WTC11 (cell line): ENCODE measurements around the gene TBX4. TPM values are rescaled to one million over a fixed set of nuclear protein-coding genes. Genes with fewer than 3 reads are reported as not detected.

Experiments used
- ATAC-seq: fragments of 200-7000 bp; cut with Tn5 transposase; 2 replicates; pipeline ENCODE4 v1.10.0; 2021; ENCODE audit warnings: mild to moderate bottlenecking, moderate library complexity
- CTCF ChIA-PET: fragments of 300-600 bp; sonication (Branson Sonifier 250); formaldehyde crosslinking; loops from one replicate; lab custom pipeline; 2021; ENCODE audit warnings: antibody characterized with exemption; lab: Charles Lee
- POLR2A ChIA-PET: fragments of 350-600 bp; sonication (Branson Sonifier 250); formaldehyde crosslinking; loops from one replicate; lab custom pipeline; 2021; ENCODE audit warnings: antibody characterized with exemption; lab: Charles Lee
- DNase-seq: peaks from one replicate; pipeline ENCODE4 v3.0.0; 2021; ENCODE audit warnings: low spot score
- H3K27ac Mint-ChIP-seq: 2 replicates; pipeline ENCODE4 v1.8.0; 2021; ENCODE audit warnings: mixed read lengths
- H3K27me3 Mint-ChIP-seq: 2 replicates; pipeline ENCODE4 v1.8.0; 2021; ENCODE audit warnings: low read depth, mild to moderate bottlenecking, moderate library complexity, mixed read lengths
- H3K36me3 Mint-ChIP-seq: 2 replicates; pipeline ENCODE4 v1.8.0; 2021; ENCODE audit warnings: mixed read lengths
- H3K4me1 Mint-ChIP-seq: 2 replicates; pipeline ENCODE4 v1.8.0; 2022; ENCODE audit warnings: mixed read lengths
- H3K4me3 Mint-ChIP-seq: 2 replicates; pipeline ENCODE4 v1.8.0; 2021; ENCODE audit warnings: mild to moderate bottlenecking, moderate library complexity, mixed read lengths
- H3K9me3 Mint-ChIP-seq: 2 replicates; pipeline ENCODE4 v1.8.0; 2021; ENCODE audit warnings: mixed read lengths
- CREB1 ChIP-seq: sonication (generic); formaldehyde crosslinking; IDR thresholded peaks from 2 replicates; pipeline ENCODE4 v1.8.0; 2023; ENCODE audit warnings: mild to moderate bottlenecking, missing genetic modification reagents
- ERG ChIP-seq: fragments of 250-450 bp; sonication (Bioruptor Pico); IDR thresholded peaks from 2 replicates; pipeline ENCODE4 v1.8.0; 2021; ENCODE audit warnings: mild to moderate bottlenecking
- ETV6 ChIP-seq: sonication (generic); formaldehyde crosslinking; IDR thresholded peaks from 2 replicates; pipeline ENCODE4 v1.8.1; 2022; ENCODE audit warnings: mild to moderate bottlenecking, missing genetic modification reagents
- IRF2 ChIP-seq: sonication (generic); formaldehyde crosslinking; IDR thresholded peaks from 2 replicates; pipeline ENCODE4 v1.8.0; 2022; ENCODE audit warnings: low read depth, missing genetic modification reagents, borderline replicate concordance
- JUN ChIP-seq: sonication (generic); formaldehyde crosslinking; IDR thresholded peaks from 2 replicates; pipeline ENCODE4 v1.8.0; 2023; ENCODE audit warnings: mild to moderate bottlenecking, missing genetic modification reagents
- KAT7 ChIP-seq: sonication (generic); formaldehyde crosslinking; IDR thresholded peaks from 2 replicates; pipeline ENCODE4 v1.8.1; 2023; ENCODE audit warnings: missing genetic modification reagents, mild to moderate bottlenecking, borderline replicate concordance
- MXD4 ChIP-seq: fragments of 250-450 bp; sonication (Bioruptor Pico); IDR thresholded peaks from 2 replicates; pipeline ENCODE4 v1.8.0; 2021; ENCODE audit warnings: mild to moderate bottlenecking, moderate library complexity, borderline replicate concordance
- NFE2L1 ChIP-seq: sonication (generic); formaldehyde crosslinking; IDR thresholded peaks from 2 replicates; pipeline ENCODE4 v1.8.1; 2023; ENCODE audit warnings: missing genetic modification reagents
- NR1H2 ChIP-seq: sonication (generic); formaldehyde crosslinking; IDR thresholded peaks from 2 replicates; pipeline ENCODE4 v1.9.0; 2021; ENCODE audit warnings: mild to moderate bottlenecking, moderate library complexity, missing genetic modification reagents
- STAT6 ChIP-seq: sonication (generic); formaldehyde crosslinking; conservative IDR thresholded peaks from 2 replicates; pipeline ENCODE4 v1.8.1; 2023; ENCODE audit warnings: mild to moderate bottlenecking, low read depth, missing genetic modification reagents, moderate library complexity
- ZNF138 ChIP-seq: sonication (generic); formaldehyde crosslinking; conservative IDR thresholded peaks from 2 replicates; pipeline ENCODE4 v1.8.1; 2022; ENCODE audit warnings: mild to moderate bottlenecking, moderate library complexity, missing genetic modification reagents
- ZNF263 ChIP-seq: sonication (generic); formaldehyde crosslinking; IDR thresholded peaks from 2 replicates; pipeline ENCODE4 v1.8.1; 2022; ENCODE audit warnings: low read depth, mild to moderate bottlenecking, moderate library complexity, missing genetic modification reagents
- ZNF396 ChIP-seq: fragments of 250-450 bp; sonication (Bioruptor Pico); IDR thresholded peaks from 2 replicates; pipeline ENCODE4 v1.8.0; 2021; ENCODE audit warnings: mild to moderate bottlenecking, moderate library complexity, borderline replicate concordance
- ZNF416 ChIP-seq: fragments of 250-450 bp; sonication (Bioruptor Pico); IDR thresholded peaks from 2 replicates; pipeline ENCODE4 v1.9.0; 2021; ENCODE audit warnings: mild to moderate bottlenecking, inconsistent platforms
- ZNF671 ChIP-seq: fragments of 250-450 bp; sonication (Bioruptor Pico); IDR thresholded peaks from 2 replicates; pipeline ENCODE4 v1.8.0; 2021; ENCODE audit warnings: mild to moderate bottlenecking
- total RNA-seq: library from RNA; stranded (reverse); gene quantifications from 3 replicates; pipeline ENCODE4 v1.2.3, GENCODE V29; 2021
- TF ChIP-seq, protein P1 (sequence below): sonication (generic); formaldehyde crosslinking; conservative IDR thresholded peaks from 2 replicates; pipeline ENCODE4 v1.8.1; 2022; ENCODE audit warnings: mild to moderate bottlenecking, missing genetic modification reagents
- TF ChIP-seq, protein P2 (sequence below): fragments of 250-450 bp; sonication (Bioruptor Pico); IDR thresholded peaks from 2 replicates; pipeline ENCODE4 v1.9.0; 2021; ENCODE audit warnings: mild to moderate bottlenecking, borderline replicate concordance
- TF ChIP-seq, protein P3 (sequence below): sonication (generic); formaldehyde crosslinking; IDR thresholded peaks from 2 replicates; pipeline ENCODE4 v1.8.1; 2022; ENCODE audit warnings: mild to moderate bottlenecking, moderate library complexity, missing genetic modification reagents
- TF ChIP-seq, protein P4 (sequence below): fragments of 200-600 bp; IDR thresholded peaks from 2 replicates; pipeline ENCODE4 v1.8.0; 2022; ENCODE audit warnings: antibody characterized with exemption

TBX4 gene
- total RNA-seq, 1 experiment from 2014 or later: not detected

DNA sequence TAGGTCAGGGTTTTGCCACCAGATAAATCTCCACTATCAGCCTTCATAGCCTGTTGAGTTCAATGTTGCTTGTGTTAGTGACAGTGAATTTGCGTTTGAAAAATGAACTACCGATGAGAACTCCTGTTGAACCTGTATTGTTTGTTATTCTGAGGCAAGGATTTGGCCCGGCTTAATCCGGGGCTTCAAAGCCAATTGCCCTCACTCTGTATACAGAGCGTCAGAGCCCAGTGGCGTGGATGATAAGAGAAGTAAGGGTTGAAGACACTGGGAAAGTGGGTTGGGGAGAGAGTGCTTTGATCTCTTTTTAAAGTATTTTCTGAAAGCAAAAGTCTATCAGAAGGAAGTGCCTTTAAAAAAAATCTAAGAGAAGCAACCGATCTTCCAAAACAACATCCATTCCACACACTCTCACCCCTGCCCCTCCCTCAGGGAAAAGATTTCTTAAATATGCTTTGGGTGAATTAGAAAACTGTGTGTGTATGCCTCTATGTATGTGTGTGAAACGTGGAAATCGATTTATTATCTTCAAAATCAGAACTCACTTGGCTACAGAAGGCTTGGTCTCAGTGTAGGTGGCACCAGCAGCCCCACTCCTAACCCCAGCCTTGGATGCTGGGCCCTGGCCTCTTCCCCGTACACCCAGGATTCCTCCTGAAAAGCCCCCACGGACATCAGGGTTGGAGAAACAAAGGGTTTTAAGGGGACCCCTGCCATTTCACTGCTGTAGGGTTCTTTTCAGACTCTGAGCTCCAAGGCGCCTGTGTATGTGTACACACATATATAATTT, 8.8 kb downstream of the TBX4 start:
- peaks cover 99% of the 10 kb centered on the region for H3K27me3 Mint-ChIP-seq
- TF ChIP-seq IRF2 (CRISPR knock-in tag) (no peak), ZNF263 (CRISPR knock-in tag) (no peak), KAT7 (CRISPR knock-in tag) (no peak), ERG (no peak), STAT6 (CRISPR knock-in tag) (no peak), ZNF138 (CRISPR knock-in tag) (no peak), NFE2L1 (CRISPR knock-in tag) (no peak), ETV6 (no peak), NR1H2 (CRISPR knock-in tag) (no peak), ZNF416 (CRISPR knock-in tag) (no peak), CREB1 (CRISPR knock-in tag) (no peak)
- TF ChIP-seq, protein P1, sequence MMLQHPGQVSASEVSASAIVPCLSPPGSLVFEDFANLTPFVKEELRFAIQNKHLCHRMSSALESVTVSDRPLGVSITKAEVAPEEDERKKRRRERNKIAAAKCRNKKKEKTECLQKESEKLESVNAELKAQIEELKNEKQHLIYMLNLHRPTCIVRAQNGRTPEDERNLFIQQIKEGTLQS (CRISPR knock-in tag): no peak
- 0 out of 2 replicates have a peak, but pooled peaks cover 2% of the 10 kb centered on the region for H3K36me3 Mint-ChIP-seq
- ATAC-seq: no peak
- no peak for DNase-seq
- H3K27ac Mint-ChIP-seq: no peak overlapping the region
- H3K4me1 Mint-ChIP-seq: peaks cover 40% of the 10 kb centered on the region
- H3K4me3 Mint-ChIP-seq: peak overlapping the region; percentile 68
- ChIA-PET CTCF (interaction anchor here (0.8 to 4.0 kb wide), 11 partner anchors 10 to 114 kb away, joined by 3 to 33 read pairs (median 5); partner anchors contain the start of gene TBX4), POLR2A (no interaction called here)
- no peaks in the 10 kb centered on the region for H3K9me3 Mint-ChIP-seq

- ATAC-seq: peak; percentile 6; the same call in 1 of the 2 replicates
- Mint-ChIP-seq H3K9me3 (no peaks in the 10 kb centered on the region), H3K27ac (no peak overlapping the region), H3K4me1 (peaks cover 40% of the 10 kb centered on the region), H3K4me3 (peak overlapping the region; percentile 68), H3K36me3 (0 out of 2 replicates have a peak, but pooled peaks cover 2% of the 10 kb centered on the region), H3K27me3 (peaks cover 100% of the 10 kb centered on the region)
- CTCF ChIA-PET: interaction anchor here (0.8 to 4.0 kb wide), 12 partner anchors 9 to 113 kb away, joined by 3 to 33 read pairs (median 4); partner anchors contain the start of gene TBX4
- POLR2A ChIA-PET: interaction anchor here (0.7 kb wide), 1 partner anchor 681 kb away, joined by 5 read pairs; no protein-coding TSS in a partner anchor
- no peak for DNase-seq
- no peak for TF ChIP-seq ZNF671 (CRISPR knock-in tag)
- no peak for TF ChIP-seq ZNF396
- TF ChIP-seq, protein P2, sequence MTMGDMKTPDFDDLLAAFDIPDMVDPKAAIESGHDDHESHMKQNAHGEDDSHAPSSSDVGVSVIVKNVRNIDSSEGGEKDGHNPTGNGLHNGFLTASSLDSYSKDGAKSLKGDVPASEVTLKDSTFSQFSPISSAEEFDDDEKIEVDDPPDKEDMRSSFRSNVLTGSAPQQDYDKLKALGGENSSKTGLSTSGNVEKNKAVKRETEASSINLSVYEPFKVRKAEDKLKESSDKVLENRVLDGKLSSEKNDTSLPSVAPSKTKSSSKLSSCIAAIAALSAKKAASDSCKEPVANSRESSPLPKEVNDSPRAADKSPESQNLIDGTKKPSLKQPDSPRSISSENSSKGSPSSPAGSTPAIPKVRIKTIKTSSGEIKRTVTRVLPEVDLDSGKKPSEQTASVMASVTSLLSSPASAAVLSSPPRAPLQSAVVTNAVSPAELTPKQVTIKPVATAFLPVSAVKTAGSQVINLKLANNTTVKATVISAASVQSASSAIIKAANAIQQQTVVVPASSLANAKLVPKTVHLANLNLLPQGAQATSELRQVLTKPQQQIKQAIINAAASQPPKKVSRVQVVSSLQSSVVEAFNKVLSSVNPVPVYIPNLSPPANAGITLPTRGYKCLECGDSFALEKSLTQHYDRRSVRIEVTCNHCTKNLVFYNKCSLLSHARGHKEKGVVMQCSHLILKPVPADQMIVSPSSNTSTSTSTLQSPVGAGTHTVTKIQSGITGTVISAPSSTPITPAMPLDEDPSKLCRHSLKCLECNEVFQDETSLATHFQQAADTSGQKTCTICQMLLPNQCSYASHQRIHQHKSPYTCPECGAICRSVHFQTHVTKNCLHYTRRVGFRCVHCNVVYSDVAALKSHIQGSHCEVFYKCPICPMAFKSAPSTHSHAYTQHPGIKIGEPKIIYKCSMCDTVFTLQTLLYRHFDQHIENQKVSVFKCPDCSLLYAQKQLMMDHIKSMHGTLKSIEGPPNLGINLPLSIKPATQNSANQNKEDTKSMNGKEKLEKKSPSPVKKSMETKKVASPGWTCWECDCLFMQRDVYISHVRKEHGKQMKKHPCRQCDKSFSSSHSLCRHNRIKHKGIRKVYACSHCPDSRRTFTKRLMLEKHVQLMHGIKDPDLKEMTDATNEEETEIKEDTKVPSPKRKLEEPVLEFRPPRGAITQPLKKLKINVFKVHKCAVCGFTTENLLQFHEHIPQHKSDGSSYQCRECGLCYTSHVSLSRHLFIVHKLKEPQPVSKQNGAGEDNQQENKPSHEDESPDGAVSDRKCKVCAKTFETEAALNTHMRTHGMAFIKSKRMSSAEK: no peak
- TF ChIP-seq, protein P3, sequence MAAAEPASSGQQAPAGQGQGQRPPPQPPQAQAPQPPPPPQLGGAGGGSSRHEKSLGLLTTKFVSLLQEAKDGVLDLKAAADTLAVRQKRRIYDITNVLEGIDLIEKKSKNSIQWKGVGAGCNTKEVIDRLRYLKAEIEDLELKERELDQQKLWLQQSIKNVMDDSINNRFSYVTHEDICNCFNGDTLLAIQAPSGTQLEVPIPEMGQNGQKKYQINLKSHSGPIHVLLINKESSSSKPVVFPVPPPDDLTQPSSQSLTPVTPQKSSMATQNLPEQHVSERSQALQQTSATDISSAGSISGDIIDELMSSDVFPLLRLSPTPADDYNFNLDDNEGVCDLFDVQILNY (CRISPR knock-in tag): no peak
- no peak for TF ChIP-seq ERG
- TF ChIP-seq, protein P4, sequence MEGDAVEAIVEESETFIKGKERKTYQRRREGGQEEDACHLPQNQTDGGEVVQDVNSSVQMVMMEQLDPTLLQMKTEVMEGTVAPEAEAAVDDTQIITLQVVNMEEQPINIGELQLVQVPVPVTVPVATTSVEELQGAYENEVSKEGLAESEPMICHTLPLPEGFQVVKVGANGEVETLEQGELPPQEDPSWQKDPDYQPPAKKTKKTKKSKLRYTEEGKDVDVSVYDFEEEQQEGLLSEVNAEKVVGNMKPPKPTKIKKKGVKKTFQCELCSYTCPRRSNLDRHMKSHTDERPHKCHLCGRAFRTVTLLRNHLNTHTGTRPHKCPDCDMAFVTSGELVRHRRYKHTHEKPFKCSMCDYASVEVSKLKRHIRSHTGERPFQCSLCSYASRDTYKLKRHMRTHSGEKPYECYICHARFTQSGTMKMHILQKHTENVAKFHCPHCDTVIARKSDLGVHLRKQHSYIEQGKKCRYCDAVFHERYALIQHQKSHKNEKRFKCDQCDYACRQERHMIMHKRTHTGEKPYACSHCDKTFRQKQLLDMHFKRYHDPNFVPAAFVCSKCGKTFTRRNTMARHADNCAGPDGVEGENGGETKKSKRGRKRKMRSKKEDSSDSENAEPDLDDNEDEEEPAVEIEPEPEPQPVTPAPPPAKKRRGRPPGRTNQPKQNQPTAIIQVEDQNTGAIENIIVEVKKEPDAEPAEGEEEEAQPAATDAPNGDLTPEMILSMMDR: no peak
- no peak for TF ChIP-seq JUN (CRISPR knock-in tag)
- TF ChIP-seq MXD4 (CRISPR knock-in tag): no peak
Measured at GRCh38 chr17:61461586-61461966, 9.4 kb downstream of the TBX4 start.
